Lower leg skin (tissue), 3 donors: ENCODE data around the gene SH3RF2.

ENCODE experiments used
- CTCF ChIP-seq, 3 donors: fragments of 450-650 bp; IDR thresholded peaks; one replicate each; pipeline ENCODE4 v1.5.1; 2016; ENCODE audit warnings: antibody characterized with exemption in 3 of 3, mild to moderate bottlenecking in 3 of 3, moderate library complexity in 2 of 3
- POLR2A ChIP-seq, 2 donors: fragments of 450-650 bp; IDR thresholded peaks; one replicate each; pipeline ENCODE4 v1.6.1; 2016 to 2017; ENCODE audit warnings: antibody characterized with exemption in 2 of 2, mild to moderate bottlenecking in 1 of 2, moderate library complexity in 1 of 2

- TF ChIP-seq POLR2A (IDR thresholded peaks at IDR 0.05) (no peak), CTCF (IDR thresholded peaks at IDR 0.05) (no peak)
Measured at GRCh38 chr5:145978708-145979107, 42.3 kb downstream of the SH3RF2 start.
